CD4-positive, alpha-beta T cell treated with Interleukin-4 for 4 hours (primary cell): ENCODE data around the gene ACOT13.
"Not testable (repeated sequence)": the region's sequence is repeated elsewhere in the genome, so short reads cannot be mapped to it uniquely, and the experiment has no call there.

Experiments used
- DNase-seq: peaks from one replicate; pipeline ENCODE4 v3.0.0-alpha.2; 2020

ACOT13 gene

GRCh38 chr6:24666641-24667377 lies at the start of gene ACOT13, which contains the start of gene TDP2:
Gene ACOT13 (plus strand): TSS chr6:24667077. CDS start chr6:24667264, 187 bp downstream.
Gene TDP2 (minus strand): TSS chr6:24666899. CDS start chr6:24666862, 37 bp downstream.
- peak; percentile 97 for DNase-seq

GRCh38 chr6:24619661-24620060 lies 47.2 kb upstream of the ACOT13 start:
- DNase-seq = no peak

GRCh38 chr6:24620637-24621036 lies 46.2 kb upstream of the ACOT13 start:
- DNase-seq = no peak

- DNase-seq = no peak
Measured at GRCh38 chr6:24621626-24622289, 45.1 kb upstream of the ACOT13 start.

DNA sequence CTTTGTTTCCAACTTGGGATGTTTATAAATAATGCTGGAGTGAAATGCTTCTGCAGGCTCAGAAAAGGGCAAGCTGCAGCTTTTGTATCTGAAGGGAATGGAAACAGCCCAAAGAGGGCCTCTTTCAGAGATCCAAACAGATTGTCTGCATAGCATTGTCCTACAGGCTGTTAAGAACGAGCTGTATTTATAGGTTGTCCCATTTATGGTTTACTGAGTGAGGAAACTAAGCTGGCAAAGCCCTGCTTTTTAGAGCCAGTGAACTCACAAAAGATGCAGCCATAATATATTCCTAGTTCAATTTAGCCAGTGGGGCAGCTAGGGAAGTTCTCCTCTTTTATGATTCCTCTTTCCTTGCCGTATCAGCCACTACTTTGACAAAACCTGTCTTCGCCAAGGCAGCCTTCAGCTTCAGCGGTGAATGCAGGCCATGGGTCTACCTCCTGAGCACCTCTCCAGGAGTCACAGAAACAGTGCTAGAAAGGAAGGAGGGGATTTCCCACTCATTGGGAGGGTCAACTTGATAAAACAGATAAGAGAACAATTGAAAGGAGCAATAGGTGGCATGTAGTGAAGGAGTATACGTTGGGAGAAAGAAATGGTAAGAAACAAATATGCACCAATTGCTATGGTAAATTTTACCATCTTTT lies 35.9 kb upstream of the ACOT13 start:
- DNase-seq = no peak

DNA sequence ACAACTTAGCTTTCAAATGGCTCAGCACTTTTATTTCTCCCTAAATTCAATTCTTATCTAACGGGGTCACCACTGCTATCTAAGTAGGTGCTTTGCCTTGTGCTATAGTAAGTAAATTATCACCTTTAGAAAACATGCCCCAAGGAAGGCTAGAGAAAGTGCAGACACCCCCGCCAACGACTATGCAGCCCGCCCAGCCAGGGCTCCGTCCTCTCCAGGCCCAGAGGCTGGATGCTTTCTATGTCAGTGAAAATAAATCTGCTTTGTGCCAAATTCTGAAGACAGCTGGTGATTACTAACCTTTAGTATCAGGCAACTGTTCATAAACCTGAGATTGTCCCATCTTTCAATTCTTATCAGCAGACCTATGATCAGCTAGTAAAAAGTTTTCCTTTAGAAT lies 35.2 kb upstream of the ACOT13 start:
- DNase-seq = no peak

- no peak for DNase-seq
Measured at GRCh38 chr6:24632573-24632972, 34.3 kb upstream of the ACOT13 start.

GRCh38 chr6:24636681-24637080 lies 30.2 kb upstream of the ACOT13 start:
- no peak for DNase-seq

- DNase-seq = no peak
Measured at GRCh38 chr6:24640166-24640565, 26.7 kb upstream of the ACOT13 start.

DNA sequence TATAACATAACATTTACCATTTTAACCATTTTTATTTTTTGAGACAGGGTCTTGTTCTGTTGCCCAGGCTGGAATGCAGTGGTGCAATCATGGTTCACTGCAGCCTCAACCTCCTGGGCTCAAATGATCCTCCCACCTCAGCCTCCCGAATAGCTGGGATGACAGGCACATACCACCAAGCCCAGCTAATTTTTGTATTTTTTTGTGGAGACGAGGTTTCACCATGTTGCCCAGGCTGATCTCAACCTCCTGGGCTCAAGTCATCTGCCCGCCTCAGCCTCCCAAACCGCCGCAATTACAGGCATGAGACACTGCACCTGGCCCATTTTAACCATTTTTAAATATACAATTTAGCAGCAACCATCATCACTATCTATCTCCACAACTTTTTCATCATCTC lies 26.2 kb upstream of the ACOT13 start:
- not testable (repeated sequence) for DNase-seq

DNA sequence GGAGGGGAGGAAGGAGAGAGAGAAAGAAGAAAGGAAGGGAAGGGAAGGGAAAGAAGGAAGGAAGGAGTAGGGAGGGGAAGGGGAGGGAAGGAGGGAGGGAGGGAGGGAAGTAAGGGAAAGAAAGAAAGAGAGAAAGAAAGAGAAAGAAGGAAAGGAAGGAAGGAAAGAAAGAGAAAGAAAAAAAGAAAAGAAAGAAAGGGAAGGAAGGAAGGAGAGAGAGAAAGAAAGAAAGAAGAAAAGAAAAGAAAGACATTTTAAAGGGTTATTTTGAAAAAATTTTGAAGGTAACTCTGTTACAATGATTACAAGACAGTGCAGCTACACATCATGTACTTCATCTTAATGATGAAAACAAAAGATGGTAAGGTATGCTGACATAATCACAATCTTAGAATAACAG lies 24.8 kb upstream of the ACOT13 start:
- DNase-seq = no peak

DNA sequence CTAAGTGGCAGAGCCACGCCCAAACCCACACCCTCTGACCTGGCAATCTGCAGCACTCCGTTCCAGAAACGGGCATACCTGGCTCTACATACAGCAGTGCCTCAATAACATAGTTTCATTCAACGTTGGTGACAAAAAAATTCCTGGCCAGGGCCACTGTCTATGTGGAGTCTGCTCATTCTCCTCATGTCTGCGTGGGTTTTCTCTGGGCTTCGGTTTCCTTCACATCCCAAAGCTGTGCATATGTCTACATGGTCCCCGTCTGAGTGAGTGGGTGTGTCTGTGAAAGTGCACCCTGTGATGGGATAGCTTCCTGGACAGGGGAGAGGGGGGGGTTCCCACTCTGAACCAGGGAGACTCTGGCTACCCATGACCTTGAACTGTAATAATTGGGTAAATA lies 23.0 kb upstream of the ACOT13 start:
- no peak for DNase-seq

DNA sequence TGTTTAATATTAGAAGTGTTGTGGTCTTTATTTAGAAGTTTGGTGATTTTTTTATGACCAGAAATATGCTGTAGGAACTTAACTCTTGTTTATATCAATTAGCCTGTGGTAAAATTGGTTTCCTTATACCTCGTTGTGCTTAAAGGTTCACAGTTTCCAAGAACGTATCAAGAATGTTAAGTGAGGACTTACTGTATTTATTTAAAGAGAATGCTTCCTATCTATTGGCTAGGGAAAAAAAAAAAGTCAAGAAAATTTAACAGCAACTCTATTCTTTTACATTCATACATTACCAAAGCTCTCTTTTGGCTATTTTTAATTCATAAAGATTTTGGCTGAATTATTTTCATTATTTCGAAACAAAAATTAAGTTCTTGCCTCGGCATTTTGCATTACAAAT lies 22.5 kb upstream of the ACOT13 start:
- DNase-seq = no peak

DNA sequence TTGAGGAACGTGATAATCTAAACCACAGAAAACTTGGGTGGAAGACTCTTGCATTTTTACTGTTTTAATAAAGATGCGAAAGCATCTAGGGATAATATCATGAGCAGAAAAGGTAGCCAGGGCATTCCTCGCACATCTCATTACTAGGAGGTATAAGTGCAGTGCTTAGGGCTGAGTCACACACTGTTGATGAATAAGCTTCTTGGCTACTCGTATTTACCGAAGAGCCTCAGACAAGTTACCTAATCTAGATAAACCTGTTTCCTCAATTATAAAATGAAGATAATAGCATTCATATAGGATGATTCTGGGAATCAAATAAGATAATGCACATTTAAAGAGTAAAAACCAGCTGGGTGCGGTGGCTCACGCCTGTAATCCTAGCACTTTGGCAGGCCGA lies 20.1 kb upstream of the ACOT13 start:
- DNase-seq = no peak

DNA sequence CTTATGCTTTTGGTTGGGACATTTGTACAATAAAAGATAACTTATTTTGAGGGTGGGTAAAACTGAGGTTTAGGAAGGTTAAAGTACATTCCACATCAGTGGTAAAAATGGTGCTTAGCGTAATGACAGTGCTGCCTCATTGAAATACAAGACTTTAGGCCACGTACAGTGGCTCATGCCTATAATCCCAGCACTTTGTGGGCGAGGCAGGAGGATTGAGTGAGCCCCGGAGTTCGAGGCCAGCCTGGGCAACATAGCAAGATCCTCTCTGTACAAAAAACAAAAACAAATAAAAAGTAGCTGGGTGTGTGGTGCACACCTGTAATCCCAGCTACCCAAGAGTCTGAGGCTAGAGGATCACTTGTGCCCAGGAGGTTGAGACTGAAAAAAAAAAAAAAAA lies 18.6 kb upstream of the ACOT13 start:
- no peak for DNase-seq

DNA sequence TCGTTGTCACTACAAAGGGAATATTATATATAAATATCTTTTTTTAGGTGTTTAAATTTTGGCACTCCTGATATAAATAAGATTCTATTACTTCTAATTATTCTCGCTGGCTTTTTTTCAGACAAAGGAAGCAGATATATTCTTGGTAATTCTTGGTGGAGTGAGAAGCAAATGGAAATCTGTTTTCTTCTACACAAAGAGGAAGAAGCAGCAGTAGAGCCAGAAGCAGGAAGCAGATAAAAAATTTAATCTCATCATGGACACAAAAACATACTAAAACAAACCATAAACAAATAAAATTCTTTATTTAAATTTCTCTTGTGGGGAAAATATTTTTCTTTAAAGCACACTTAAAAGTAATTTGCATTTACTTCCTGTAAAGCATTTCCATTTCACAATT lies 17.2 kb upstream of the ACOT13 start:
- no peak for DNase-seq

- no peak for DNase-seq
Measured at GRCh38 chr6:24650365-24650764, 16.5 kb upstream of the ACOT13 start.

DNA sequence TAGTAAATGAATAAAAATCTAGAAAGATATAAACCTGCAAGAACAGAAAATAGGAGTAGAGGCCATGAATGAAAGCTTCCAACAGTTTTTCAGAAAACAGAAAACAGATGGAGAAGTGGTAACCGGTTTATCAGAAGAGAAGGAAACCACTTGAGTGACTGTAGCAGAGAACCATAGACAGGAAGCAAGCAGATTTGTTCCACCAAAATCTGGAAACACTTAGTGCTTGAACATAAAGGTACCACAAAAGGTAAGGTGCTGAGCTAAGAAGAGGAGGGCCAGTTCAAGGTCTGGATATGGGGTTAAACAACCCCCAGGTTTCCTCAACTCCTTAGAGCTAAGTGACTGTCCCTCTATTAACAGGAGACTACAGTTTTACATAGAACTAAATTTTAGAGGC lies 11.7 kb upstream of the ACOT13 start:
- DNase-seq = no peak

- DNase-seq = no peak
Measured at GRCh38 chr6:24658573-24659560, 8.0 kb upstream of the ACOT13 start.

GRCh38 chr6:24659561-24659960 lies 7.3 kb upstream of the ACOT13 start:
- DNase-seq = no peak

GRCh38 chr6:24660105-24660504 lies 6.8 kb upstream of the ACOT13 start:
- DNase-seq = no peak

GRCh38 chr6:24661759-24662158 lies 5.1 kb upstream of the ACOT13 start:
- not testable (repeated sequence) for DNase-seq

DNA sequence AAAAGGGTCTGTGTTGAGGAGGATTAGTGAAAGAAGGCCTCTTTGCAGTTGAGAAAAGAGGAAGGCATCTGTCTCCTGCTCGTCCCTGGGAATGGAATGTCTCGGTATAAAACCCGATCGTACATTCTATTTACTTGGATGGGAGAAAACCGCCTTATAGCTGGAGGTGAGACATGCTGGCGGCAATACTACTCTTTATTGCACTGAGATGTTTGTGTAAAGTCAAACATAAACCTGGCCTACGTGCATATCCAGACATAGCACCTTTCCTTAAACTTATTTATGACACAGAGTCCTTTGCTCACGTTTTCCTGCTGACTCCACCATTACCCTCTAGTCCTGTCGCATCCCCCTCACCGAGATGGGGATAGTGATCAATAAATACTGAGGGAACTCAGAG lies 4.6 kb upstream of the ACOT13 start:
- no peak for DNase-seq
